ENCODE data around the gene VAV2. TPM values are rescaled to one million over a fixed set of nuclear protein-coding genes. Genes with fewer than 3 reads are reported as not detected.

VAV2 gene
- total RNA-seq, 3 donors from 2014 or later: 5.3 to 9.5 (median 8.8) TPM

GRCh38 chr9:133804199-133804598 lies 187.9 kb downstream of the VAV2 start:
- Histone ChIP-seq H3K27me3 (no peaks in the 10 kb centered on the region), H3K4me3 (no peak overlapping the region), H3K36me3 (no peaks in the 10 kb centered on the region), H3K27ac (no peak overlapping the region), H3K9me3 (no peaks in the 10 kb centered on the region), H3K4me1 (no peaks in the 10 kb centered on the region)
- TF ChIP-seq, protein P1, sequence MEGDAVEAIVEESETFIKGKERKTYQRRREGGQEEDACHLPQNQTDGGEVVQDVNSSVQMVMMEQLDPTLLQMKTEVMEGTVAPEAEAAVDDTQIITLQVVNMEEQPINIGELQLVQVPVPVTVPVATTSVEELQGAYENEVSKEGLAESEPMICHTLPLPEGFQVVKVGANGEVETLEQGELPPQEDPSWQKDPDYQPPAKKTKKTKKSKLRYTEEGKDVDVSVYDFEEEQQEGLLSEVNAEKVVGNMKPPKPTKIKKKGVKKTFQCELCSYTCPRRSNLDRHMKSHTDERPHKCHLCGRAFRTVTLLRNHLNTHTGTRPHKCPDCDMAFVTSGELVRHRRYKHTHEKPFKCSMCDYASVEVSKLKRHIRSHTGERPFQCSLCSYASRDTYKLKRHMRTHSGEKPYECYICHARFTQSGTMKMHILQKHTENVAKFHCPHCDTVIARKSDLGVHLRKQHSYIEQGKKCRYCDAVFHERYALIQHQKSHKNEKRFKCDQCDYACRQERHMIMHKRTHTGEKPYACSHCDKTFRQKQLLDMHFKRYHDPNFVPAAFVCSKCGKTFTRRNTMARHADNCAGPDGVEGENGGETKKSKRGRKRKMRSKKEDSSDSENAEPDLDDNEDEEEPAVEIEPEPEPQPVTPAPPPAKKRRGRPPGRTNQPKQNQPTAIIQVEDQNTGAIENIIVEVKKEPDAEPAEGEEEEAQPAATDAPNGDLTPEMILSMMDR (IDR thresholded peaks at IDR 0.05): no peak
- TF ChIP-seq POLR2A (IDR thresholded peaks at IDR 0.05): no peak
- no peak for TF ChIP-seq POLR2AphosphoS5 (IDR thresholded peaks at IDR 0.05)
- intact Hi-C loops (cut with DNase I; ENCODE audit: low total_unique reads): no loop called here
- no peak for DNase-seq (ENCODE audit: low spot score in 2 of 2)

DNA sequence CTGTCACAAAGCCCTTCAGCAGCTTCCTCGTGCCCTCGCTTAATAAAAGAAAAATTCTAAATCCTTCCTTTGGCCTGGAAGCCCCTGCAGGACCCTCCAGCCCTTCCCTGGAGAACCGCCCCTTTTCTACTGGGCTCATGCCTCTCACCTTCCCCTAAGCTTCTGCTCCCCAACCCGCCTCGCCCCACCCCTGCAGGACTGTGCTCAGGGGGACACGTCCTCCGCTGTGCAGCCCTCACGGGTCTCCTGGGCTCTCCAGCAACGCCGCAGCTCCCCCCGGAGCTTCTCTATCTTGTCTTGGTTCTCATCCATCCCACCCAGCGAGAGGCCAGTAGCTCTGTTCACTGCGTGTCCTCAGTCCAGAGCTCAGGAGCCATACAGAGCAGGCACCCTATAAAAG lies 188.4 kb downstream of the VAV2 start:
- Histone ChIP-seq H3K36me3 (no peaks in the 10 kb centered on the region), H3K27me3 (no peaks in the 10 kb centered on the region), H3K4me3 (no peak overlapping the region), H3K9me3 (no peaks in the 10 kb centered on the region), H3K4me1 (no peaks in the 10 kb centered on the region), H3K27ac (no peak overlapping the region)
- no peak for TF ChIP-seq POLR2A (IDR thresholded peaks at IDR 0.05)
- no peak for TF ChIP-seq POLR2AphosphoS5 (IDR thresholded peaks at IDR 0.05)
- TF ChIP-seq, protein P1 (IDR thresholded peaks at IDR 0.05): no peak
- intact Hi-C loops (cut with DNase I; ENCODE audit: low total_unique reads): no loop called here
- DNase-seq (ENCODE audit: low spot score in 2 of 2): no peak

DNA sequence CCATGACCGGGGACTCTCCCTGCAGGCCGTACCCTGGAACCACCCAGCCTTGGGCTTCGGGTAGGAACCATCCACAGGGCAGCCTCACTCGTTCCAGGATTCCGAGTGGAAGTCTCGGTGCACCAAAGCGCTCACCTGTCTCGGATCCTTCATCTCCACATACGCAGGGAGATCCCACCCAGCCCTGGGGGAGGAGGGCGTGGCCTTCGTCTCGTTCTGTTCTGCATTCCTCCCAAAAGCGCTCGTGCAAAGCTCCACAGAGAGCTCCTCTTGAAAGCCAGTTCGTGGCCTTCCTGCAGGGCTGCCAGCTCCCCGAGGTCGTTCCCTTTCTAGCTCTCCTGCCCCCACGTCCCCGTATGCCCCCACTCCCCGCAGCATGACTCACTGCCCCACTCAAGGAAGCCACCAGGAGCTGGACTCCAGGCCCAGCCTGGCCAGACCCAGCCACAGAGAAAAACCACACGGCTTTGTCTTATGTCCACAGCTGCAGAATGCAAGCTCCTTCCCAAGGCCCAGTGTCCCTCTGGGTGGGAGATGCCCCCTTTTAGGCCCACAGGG lies 189.0 kb downstream of the VAV2 start:
- intact Hi-C loops (cut with DNase I; ENCODE audit: low total_unique reads): no loop called here
- TF ChIP-seq, protein P1 (IDR thresholded peaks at IDR 0.05): no peak
- TF ChIP-seq POLR2A (IDR thresholded peaks at IDR 0.05) (no peak), POLR2AphosphoS5 (IDR thresholded peaks at IDR 0.05) (no peak)
- H3K9me3 ChIP-seq: no peaks in the 10 kb centered on the region
- no peak overlapping the region for H3K4me3 ChIP-seq
- H3K36me3 ChIP-seq: no peaks in the 10 kb centered on the region
- no peaks in the 10 kb centered on the region for H3K4me1 ChIP-seq
- no peak for DNase-seq (ENCODE audit: low spot score in 2 of 2)
- no peak overlapping the region for H3K27ac ChIP-seq
- H3K27me3 ChIP-seq: no peaks in the 10 kb centered on the region

GRCh38 chr9:133801739-133802138 lies 190.4 kb downstream of the VAV2 start:
- H3K4me3 ChIP-seq: no peak overlapping the region
- intact Hi-C loops (cut with DNase I; ENCODE audit: low total_unique reads): no loop called here
- no peaks in the 10 kb centered on the region for H3K27me3 ChIP-seq
- no peak for DNase-seq (ENCODE audit: low spot score in 2 of 2)
- H3K9me3 ChIP-seq: no peaks in the 10 kb centered on the region
- no peak overlapping the region for H3K27ac ChIP-seq
- no peaks in the 10 kb centered on the region for H3K4me1 ChIP-seq
- H3K36me3 ChIP-seq: no peaks in the 10 kb centered on the region
- no peak for TF ChIP-seq POLR2AphosphoS5 (IDR thresholded peaks at IDR 0.05)
- no peak for TF ChIP-seq POLR2A (IDR thresholded peaks at IDR 0.05)
- TF ChIP-seq, protein P1 (IDR thresholded peaks at IDR 0.05): no peak

DNA sequence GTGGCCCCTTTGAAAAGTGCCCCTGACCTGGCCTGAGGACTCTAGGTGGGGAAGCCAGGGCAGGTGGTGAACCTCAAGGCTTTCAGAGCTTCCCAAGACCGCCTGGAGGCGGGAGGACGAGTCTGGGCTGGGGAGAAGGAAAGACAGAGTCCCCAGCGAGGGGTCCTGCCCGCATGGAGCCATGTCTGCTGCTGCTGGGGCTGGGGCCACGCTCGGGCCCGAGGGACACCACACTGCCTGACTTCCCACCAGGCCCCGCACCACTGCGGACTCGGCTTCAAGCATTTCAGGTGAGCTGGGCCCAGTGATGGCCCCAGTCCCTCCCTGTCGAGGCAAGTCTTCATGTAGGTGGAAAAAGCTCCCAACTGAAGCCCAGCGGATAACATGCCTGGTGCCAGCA lies 191.9 kb downstream of the VAV2 start:
- H3K36me3 ChIP-seq: no peaks in the 10 kb centered on the region
- intact Hi-C loops (cut with DNase I; ENCODE audit: low total_unique reads): no loop called here

More for the DNA sequence above, 191.9 kb downstream of the VAV2 start:
- Histone ChIP-seq H3K27me3 (no peaks in the 10 kb centered on the region), H3K4me3 (no peak overlapping the region), H3K4me1 (no peaks in the 10 kb centered on the region), H3K9me3 (no peaks in the 10 kb centered on the region), H3K27ac (no peak overlapping the region)
- DNase-seq (ENCODE audit: low spot score in 2 of 2): no peak
- TF ChIP-seq POLR2AphosphoS5 (IDR thresholded peaks at IDR 0.05): no peak
- TF ChIP-seq, protein P1 (IDR thresholded peaks at IDR 0.05): no peak
- no peak for TF ChIP-seq POLR2A (IDR thresholded peaks at IDR 0.05)

Data from breast epithelium (tissue), 4 donors.